GM19238 (cell line): Measurements from ENCODE around the gene INPP5F.
"Not testable (repeated sequence)": the region's sequence is repeated elsewhere in the genome, so short reads cannot be mapped to it uniquely, and the experiment has no call there.

Experiments used
- DNase-seq: peaks from one replicate; pipeline ENCODE4 v3.0.0; 2011; ENCODE audit warnings: low spot score; ENCODE audit not compliant: insufficient read length

Gene INPP5F

GRCh38 chr10:119706521-119707278 lies 19.1 kb upstream of the INPP5F start:
- DNase-seq = no peak

DNA sequence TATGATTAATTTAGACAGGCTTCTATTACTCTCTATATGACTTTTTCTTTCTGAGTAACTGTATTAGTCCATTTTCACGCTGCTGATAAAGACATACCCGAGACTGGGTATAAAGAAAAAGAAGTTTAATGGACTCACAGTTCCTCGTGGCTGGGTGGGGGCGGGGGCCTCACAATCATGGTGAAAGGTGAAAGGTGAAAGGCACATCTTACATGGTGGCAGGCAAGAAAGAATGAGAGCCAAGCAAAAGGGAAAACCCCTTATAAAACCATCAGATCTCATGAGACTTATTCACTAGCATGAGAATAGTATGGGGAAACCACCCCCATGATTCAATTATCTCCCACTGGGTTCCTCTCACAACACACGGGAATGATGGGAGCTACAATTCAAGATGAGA lies 18.5 kb upstream of the INPP5F start:
- DNase-seq = not testable (repeated sequence)

GRCh38 chr10:119710935-119711334 lies 14.9 kb upstream of the INPP5F start:
- DNase-seq = not testable (repeated sequence)

- no peak for DNase-seq
These were observed 11.9 kb upstream of the INPP5F start for GRCh38 chr10:119713744-119714483.

DNA sequence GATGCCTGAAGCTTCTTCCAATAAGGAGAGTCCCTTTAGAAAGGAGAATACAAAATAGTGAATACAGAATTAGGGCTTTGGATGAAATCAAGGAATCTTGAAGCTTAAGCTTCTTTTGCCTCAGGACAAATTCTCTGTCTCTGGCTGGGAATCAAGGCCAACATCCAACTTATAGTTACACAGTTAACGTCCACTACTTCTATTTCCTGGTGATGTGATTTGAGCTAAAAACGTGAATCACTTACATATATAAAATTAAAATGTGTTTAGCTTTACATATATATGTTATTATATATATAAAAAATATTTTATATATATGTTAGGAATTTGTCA lies 11.4 kb upstream of the INPP5F start:
- no peak for DNase-seq

- DNase-seq = no peak
These were observed 10.0 kb upstream of the INPP5F start for GRCh38 chr10:119715628-119716505.

- no peak for DNase-seq
These were observed 2.7 kb upstream of the INPP5F start for GRCh38 chr10:119723161-119723560.

GRCh38 chr10:119723624-119724023 lies 2.2 kb upstream of the INPP5F start:
- DNase-seq = no peak

- peak; percentile 18 for DNase-seq
These were observed 995 bp upstream of the INPP5F start for GRCh38 chr10:119724593-119725516.

DNA sequence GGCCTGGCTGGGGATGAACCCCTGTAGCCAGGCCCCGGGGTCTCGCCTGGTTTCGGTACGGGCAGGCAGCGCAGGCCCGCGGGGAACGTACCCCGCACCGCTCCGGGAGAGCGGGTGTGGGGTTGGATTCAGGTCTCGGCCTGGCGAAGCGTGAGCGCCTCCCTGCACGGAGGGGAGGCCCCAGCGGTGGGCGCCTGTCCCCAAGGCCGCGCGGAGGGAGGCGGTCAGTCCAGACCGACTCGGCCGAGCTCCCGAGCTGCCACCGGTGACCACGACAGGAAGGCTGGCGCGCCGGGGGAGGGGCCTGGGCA lies 378 bp upstream of the INPP5F start:
- no peak for DNase-seq

DNA sequence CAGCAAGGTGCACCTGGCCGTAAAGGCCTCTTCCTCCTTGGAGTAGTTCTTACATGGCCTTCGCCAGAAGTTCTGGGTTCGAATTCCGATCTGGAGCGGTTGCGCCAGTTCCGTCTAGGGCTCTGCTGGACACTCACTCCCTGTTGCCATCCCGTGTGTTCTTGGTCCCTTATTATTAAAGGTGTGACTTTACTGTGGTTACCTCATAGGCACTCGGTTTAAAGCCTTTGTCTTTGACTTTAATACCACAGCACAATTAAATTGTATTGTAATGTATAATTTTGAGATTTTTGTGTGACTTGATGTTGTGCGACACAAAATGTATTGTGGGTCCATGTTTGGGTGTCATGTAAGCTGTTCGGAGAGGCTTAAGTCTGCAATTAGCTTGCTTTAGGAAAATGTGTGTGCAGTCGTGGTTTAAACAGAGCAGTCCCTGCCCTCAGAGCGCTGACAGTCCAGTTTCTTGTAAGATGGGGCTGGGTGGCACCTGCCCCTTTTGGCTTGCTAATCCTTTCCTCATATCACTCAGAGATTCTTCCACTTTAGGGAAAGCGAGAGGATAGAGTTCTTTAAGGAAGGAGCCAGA lies 919 bp downstream of the INPP5F start:
- DNase-seq = no peak

GRCh38 chr10:119728172-119728800 lies 2.4 kb downstream of the INPP5F start:
- no peak for DNase-seq

DNA sequence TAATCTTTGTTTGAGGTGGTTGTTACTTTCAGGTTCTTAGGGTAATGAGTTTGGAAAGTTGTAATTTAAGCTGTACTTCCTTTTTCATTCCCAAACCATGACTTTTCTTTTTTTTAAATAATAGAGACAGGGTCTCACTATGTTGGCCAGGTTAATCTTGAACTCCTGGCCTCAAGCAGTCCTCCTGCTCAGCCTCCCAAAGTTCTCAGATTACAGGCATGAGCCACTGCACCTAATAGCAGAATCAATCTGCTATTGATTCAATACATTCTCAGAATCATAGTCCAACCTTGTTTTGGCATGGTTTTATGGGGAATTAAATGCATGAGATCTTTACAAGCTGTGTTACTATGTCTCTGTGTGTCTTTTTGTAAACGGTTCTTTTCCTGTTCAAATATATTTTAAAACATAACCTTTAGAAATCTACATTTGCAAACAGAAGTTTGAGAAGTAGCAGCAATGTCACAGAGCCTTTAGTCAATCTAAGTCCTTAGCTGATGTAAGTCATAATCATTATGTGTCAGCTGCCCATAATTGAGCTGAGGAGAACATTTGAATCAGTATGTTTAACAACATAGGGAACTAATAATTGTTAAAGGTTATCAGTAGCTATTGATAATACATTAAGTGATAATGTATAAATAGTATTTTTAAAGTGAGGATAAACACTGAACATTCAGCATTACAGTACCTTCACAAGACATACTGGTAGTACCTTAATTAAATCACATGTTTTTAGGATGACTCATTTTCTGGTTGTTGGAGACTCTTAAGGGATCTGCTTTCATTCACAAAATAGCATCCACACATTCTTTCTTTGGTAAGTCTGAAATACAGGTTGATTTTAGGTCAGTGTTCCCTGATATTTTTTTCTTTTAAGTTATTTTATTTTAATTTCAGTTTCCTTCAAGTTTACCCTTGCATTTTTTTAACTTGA lies 8.8 kb downstream of the INPP5F start:
- no peak for DNase-seq

- no peak for DNase-seq
These were observed 9.6 kb downstream of the INPP5F start for GRCh38 chr10:119735451-119735850.

DNA sequence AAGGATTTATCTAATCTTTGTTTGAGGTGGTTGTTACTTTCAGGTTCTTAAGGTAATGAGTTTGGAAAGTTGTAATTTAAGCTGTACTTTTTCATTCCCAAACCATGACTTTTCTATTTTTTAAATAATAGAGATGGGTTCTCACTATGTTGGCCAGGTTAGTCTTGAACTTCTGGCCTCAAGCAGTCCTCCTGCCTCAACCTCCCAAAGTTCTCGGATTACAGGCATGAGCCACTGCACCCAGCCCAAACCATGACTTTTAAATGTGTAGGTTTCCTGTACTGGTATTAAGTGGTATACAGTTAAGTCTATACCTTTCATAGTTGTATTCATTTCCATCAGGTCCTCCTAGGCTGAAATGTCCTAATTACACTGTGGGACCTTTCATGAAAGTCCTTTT lies 10.4 kb downstream of the INPP5F start:
- no peak for DNase-seq

GRCh38 chr10:119737039-119737663 lies 11.3 kb downstream of the INPP5F start:
- no peak for DNase-seq

GRCh38 chr10:119737823-119738222 lies 12.0 kb downstream of the INPP5F start:
- no peak for DNase-seq

- no peak for DNase-seq
These were observed 13.1 kb downstream of the INPP5F start for GRCh38 chr10:119738962-119739361.

DNA sequence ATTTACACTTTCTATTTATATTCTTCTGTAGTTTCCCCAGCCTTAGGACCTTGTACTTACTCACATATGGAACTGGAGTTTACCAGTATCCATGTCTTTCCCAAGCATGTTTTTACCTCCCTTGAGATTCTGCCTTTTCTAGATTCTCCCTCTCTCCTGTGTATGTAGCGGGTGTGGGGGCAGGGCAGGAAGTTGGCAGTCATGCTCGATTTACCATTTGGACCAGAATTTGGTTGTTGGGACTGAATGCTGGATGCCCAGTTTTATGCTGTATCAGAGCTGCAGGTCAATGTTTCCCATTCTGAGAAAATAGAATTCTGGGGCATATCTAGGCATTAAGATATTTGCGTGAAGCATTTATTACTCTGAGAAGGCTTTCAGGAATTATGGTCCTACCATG lies 14.2 kb downstream of the INPP5F start:
- no peak for DNase-seq
